HepG2 (cell line): ENCODE data around the gene CEACAM21. TPM values are rescaled to one million over a fixed set of nuclear protein-coding genes. Genes with fewer than 3 reads are reported as not detected.
A peak's percentile ranks its signal among the peaks of the same experiment; 100 is the strongest.

ENCODE experiments used
- ATAC-seq: fragments of 200-7000 bp; cut with Tn5 transposase; 3 replicates; pipeline ENCODE4 v1.9.1; 2020; ENCODE audit warnings: mild to moderate bottlenecking, moderate library complexity
- BruUV-seq: library from RNA; stranded (reverse); fragments of 400-500 nt; replicated peaks from 2 replicates; lab custom pipeline; 2021; lab: Mats Ljungman, UMichigan
- CTCF ChIA-PET: fragments of 300-600 bp; formaldehyde crosslinking; extraction: SDS; loops from one replicate; lab custom pipeline; 2021; ENCODE audit warnings: low total read pairs, inconsistent platforms, low intra/inter-chr PET ratio; lab: Yijun Ruan, JAX
- POLR2A ChIA-PET: fragments of 350-600 bp; sonication (Branson Sonifier 250); formaldehyde crosslinking; loops from one replicate; lab custom pipeline; 2020; ENCODE audit warnings: antibody characterized with exemption, inconsistent platforms; lab: Yijun Ruan, JAX
- DNase-seq: peaks from one replicate; pipeline ENCODE4 v3.0.0-alpha.2; 2015; ENCODE audit warnings: low spot score
- FAIRE-seq: peaks from 3 replicates; lab custom pipeline; 2011; peaks lifted over from hg19 to GRCh38; lab: Jason Lieb, UNC
- H2AFZ ChIP-seq: one replicate; pipeline ENCODE4 v1.6.1; 2011; ENCODE audit warnings: low read length, inconsistent platforms
- H3K27ac ChIP-seq: fragments of 300-600 bp; 3 replicates; pipeline ENCODE4 v1.8.0; 2011; ENCODE audit warnings: mixed run types, mild to moderate bottlenecking, mixed read lengths, low read length, inconsistent platforms; ENCODE audit not compliant: insufficient read depth; ENCODE audit errors: extremely low read length
- H3K27me3 ChIP-seq, 2 experiments: fragments of 200-600 bp in 1 of 2; 2 replicates in 1 of 2; 3 replicates in 1 of 2; pipeline versions ENCODE4 v1.6.0 to v1.8.0; 2011; ENCODE audit warnings: low read length in 2 of 2, mild to moderate bottlenecking in 2 of 2, moderate library complexity in 2 of 2, inconsistent platforms in 1 of 2; ENCODE audit not compliant: insufficient read depth in 2 of 2, control insufficient read depth in 1 of 2
- H3K36me3 ChIP-seq, 2 experiments: fragments of 200-600 bp in 1 of 2; replicated peaks in 1 of 2; 2 replicates in 1 of 2; 3 replicates in 1 of 2; pipeline versions ENCODE4 v1.5.1 to v1.8.0; 2011; ENCODE audit warnings: low read length in 2 of 2, inconsistent platforms in 1 of 2; ENCODE audit not compliant: insufficient read depth in 2 of 2, control insufficient read depth in 1 of 2
- H3K4me1 ChIP-seq: 2 replicates; pipeline ENCODE4 v1.5.1; 2012; ENCODE audit warnings: low read length, inconsistent platforms; ENCODE audit not compliant: insufficient read depth
- H3K4me2 ChIP-seq: 2 replicates; pipeline ENCODE4 v1.6.0; 2011; ENCODE audit warnings: low read depth, low read length, inconsistent platforms
- H3K4me3 ChIP-seq, 3 experiments: fragments of 200-600 bp in 1 of 3; sonication (generic), shearing (Covaris generic) in 1 of 3; replicated peaks in 1 of 3; 2 replicates each; pipeline ENCODE4 v1.5.1; 2011 to 2016; ENCODE audit warnings: low read length in 3 of 3, inconsistent platforms in 2 of 3, low read depth in 2 of 3, mild to moderate bottlenecking in 2 of 3, control low read depth in 1 of 3, mixed read lengths in 1 of 3; ENCODE audit not compliant: insufficient read depth in 1 of 3
- H3K79me2 ChIP-seq: one replicate; pipeline ENCODE4 v1.6.1; 2011; ENCODE audit warnings: low read length, inconsistent platforms; ENCODE audit not compliant: insufficient read depth
- H3K9ac ChIP-seq: 2 replicates; pipeline ENCODE4 v1.6.0; 2011; ENCODE audit warnings: mild to moderate bottlenecking, low read depth, low read length, inconsistent platforms; ENCODE audit not compliant: insufficient read depth
- H3K9me3 ChIP-seq: 2 replicates; pipeline ENCODE4 v1.5.1; 2012; ENCODE audit warnings: mild to moderate bottlenecking, low read length
- H4K20me1 ChIP-seq: 2 replicates; pipeline ENCODE4 v1.6.0; 2011; ENCODE audit warnings: inconsistent platforms, mild to moderate bottlenecking, low read length, moderate library complexity; ENCODE audit not compliant: insufficient read depth
- BRCA1 ChIP-seq: sonication (generic); formaldehyde crosslinking; IDR thresholded peaks from 2 replicates; pipeline ENCODE4 v1.4.0; 2020; ENCODE audit warnings: missing genetic modification reagents
- CBFB ChIP-seq: sonication (generic); formaldehyde crosslinking; IDR thresholded peaks from 2 replicates; pipeline ENCODE4 v1.4.0; 2020; ENCODE audit warnings: missing genetic modification reagents
- CEBPG ChIP-seq: IDR thresholded peaks from 2 replicates; pipeline ENCODE4 v1.6.1; 2016
- EEA1 ChIP-seq: sonication (generic); formaldehyde crosslinking; IDR thresholded peaks from 2 replicates; pipeline ENCODE4 v1.5.1; 2020; ENCODE audit warnings: mild to moderate bottlenecking, missing genetic modification reagents, borderline replicate concordance
- HOXA9 ChIP-seq: sonication (generic); formaldehyde crosslinking; IDR thresholded peaks from 2 replicates; pipeline ENCODE4 v1.8.1; 2022; ENCODE audit warnings: missing genetic modification reagents, mild to moderate bottlenecking, moderate library complexity, borderline replicate concordance
- SATB2 ChIP-seq: sonication (generic); formaldehyde crosslinking; IDR thresholded peaks from 2 replicates; pipeline ENCODE4 v1.5.0; 2020; ENCODE audit warnings: missing genetic modification reagents
- ZFY ChIP-seq: sonication (generic); formaldehyde crosslinking; IDR thresholded peaks from 2 replicates; pipeline ENCODE4 v1.4.0; 2020; ENCODE audit warnings: missing genetic modification reagents
- ZNF883 ChIP-seq: sonication (generic); formaldehyde crosslinking; IDR thresholded peaks from 2 replicates; pipeline ENCODE4 v1.5.1; 2020; ENCODE audit warnings: mild to moderate bottlenecking, missing genetic modification reagents; ENCODE audit errors: not compliant biosample characterization
- WGBS: methylation state at CpG from one replicate; pipeline ENCODE4 v1.1.6; 2017; ENCODE audit warnings: low lambda C conversion rate; 5-methylcytosine and 5-hydroxymethylcytosine counted together
- in situ Hi-C: cut with HindIII; loops from 2 replicates; pipeline ENCODE4 v1.10.0; 2017; ENCODE audit warnings: low pct_unique_long_range_greater_than_20kb; ENCODE audit not compliant: extremely low pct_ligation_motif_present
- intact Hi-C: fragments of 100-400 bp; cut with micrococcal nuclease; formaldehyde crosslinking; loops from one replicate; pipeline ENCODE4 v1.10.0; 2022; ENCODE audit not compliant: unreplicated experiment
- polyA plus RNA-seq, 8 experiments: library from polyadenylated mRNA; depleted of rRNA in 3 of 8; stranded (reverse) in 7 of 8; unstranded in 1 of 8; fragments of >200 nt; fragmentation: Illumina TruSeq in 4 of 8; extraction: Trizol in 4 of 8; gene quantifications; 2 replicates each; pipeline versions ENCODE4 v1.2.1 to v1.2.3, GENCODE V29; 2011 to 2016; ENCODE audit warnings: low read depth in 4 of 8, missing spikeins in 1 of 8, mixed read lengths in 1 of 8; ENCODE audit not compliant: insufficient read depth in 1 of 8
- total RNA-seq, 5 experiments: library from RNA; depleted of rRNA; stranded (reverse); fragments of >200 nt; fragmentation: Illumina TruSeq; extraction: Trizol; gene quantifications; 2 replicates each; pipeline ENCODE4 v1.2.3, GENCODE V29; 2016; ENCODE audit warnings: low read depth in 1 of 5
- TF ChIP-seq, protein P1 (sequence below): sonication (generic); formaldehyde crosslinking; IDR thresholded peaks from 2 replicates; pipeline ENCODE4 v1.8.0; 2022; ENCODE audit warnings: mild to moderate bottlenecking, missing genetic modification reagents, moderate library complexity

The CEACAM21 gene
- total and polyA plus RNA-seq, 2 of the 13 experiments (the other 11 are each of a cell fraction or from before 2014, with no cell fraction given) = 0.05 TPM; not detected in 1

GRCh38 chr19:41569481-41570150, 6.3 kb upstream of the CEACAM21 start:
- WGBS = 13% methylated on average over 8 of the region's 11 CpGs
- no peak for FAIRE-seq
- H3K27ac ChIP-seq = no peak overlapping the region
- TF ChIP-seq ZNF883 (CRISPR knock-in tag) = no peak
- TF ChIP-seq SATB2 (CRISPR knock-in tag) = no peak
- no peak for TF ChIP-seq CEBPG (CRISPR knock-in tag)
- no peak for TF ChIP-seq ZFY (CRISPR knock-in tag)
- TF ChIP-seq EEA1 (CRISPR knock-in tag) = no peak
- TF ChIP-seq BRCA1 = no peak
- TF ChIP-seq CBFB (CRISPR knock-in tag) = no peak
- no peak for TF ChIP-seq HOXA9 (CRISPR knock-in tag)
- TF ChIP-seq, protein P1, sequence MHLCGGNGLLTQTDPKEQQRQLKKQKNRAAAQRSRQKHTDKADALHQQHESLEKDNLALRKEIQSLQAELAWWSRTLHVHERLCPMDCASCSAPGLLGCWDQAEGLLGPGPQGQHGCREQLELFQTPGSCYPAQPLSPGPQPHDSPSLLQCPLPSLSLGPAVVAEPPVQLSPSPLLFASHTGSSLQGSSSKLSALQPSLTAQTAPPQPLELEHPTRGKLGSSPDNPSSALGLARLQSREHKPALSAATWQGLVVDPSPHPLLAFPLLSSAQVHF = no peak
- TF ChIP-seq, all 625 proteins: peak for 0
- no peaks in the 10 kb centered on the region for H3K79me2 ChIP-seq
- no peaks in the 10 kb centered on the region for H3K9me3 ChIP-seq
- H3K4me2 ChIP-seq = no peak overlapping the region
- H3K27me3 ChIP-seq = peaks cover under 1 to 14% of the 10 kb centered on the region in 2 experiments; a peak in 3 of 5 replicates
- no peak overlapping the region for H2AFZ ChIP-seq
- DNase-seq = no peak
- peak; percentile 34; the same call in 2 of the 3 replicates for ATAC-seq
- POLR2A ChIA-PET = no interaction called here
- CTCF ChIA-PET = interaction anchor here (1.3 to 2.0 kb wide), 2 partner anchors 28 to 120 kb away, joined by 8 to 37 read pairs; no protein-coding TSS in a partner anchor
- no peaks in the 10 kb centered on the region for H3K36me3 ChIP-seq
- in situ Hi-C loops = no loop called here
- BruUV-seq = no TSS peak
- H4K20me1 ChIP-seq = no peaks in the 10 kb centered on the region
- intact Hi-C loops = loop anchor here (1.0 kb wide), 1 partner anchor 120 kb away; no protein-coding TSS in a partner anchor
- H3K9ac ChIP-seq = no peak overlapping the region
- no peak overlapping the region for H3K4me3 ChIP-seq
- no peaks in the 10 kb centered on the region; the same call in 1 of the 2 replicates for H3K4me1 ChIP-seq
